Stimulated activated CD8-positive, alpha-beta memory T cell treated with anti-CD3 and anti-CD28 coated beads, Interleukin-2, amount 100 ng/mL, for 48 hours (primary cell): ENCODE results near the gene ERP27.

Experiments used
- DNase-seq, 2 donors: peaks; one replicate each; pipeline ENCODE4 v3.0.0-alpha.2; 2020; ENCODE audit warnings: low read depth in 2 of 2

Gene ERP27

GRCh38 chr12:14938301-14938700, at the start of gene ERP27:
ERP27 (minus strand) TSS chr12:14938537; CDS start chr12:14938508, 29 bp downstream.
- DNase-seq, result no peak

- DNase-seq, result no peak
These were observed 49.7 kb upstream of the ERP27 start for GRCh38 chr12:14988035-14988434.

- no peak for DNase-seq
These were observed 48.1 kb upstream of the ERP27 start for GRCh38 chr12:14986449-14986848.

- no peak for DNase-seq
These were observed 46.5 kb upstream of the ERP27 start for GRCh38 chr12:14984766-14985285.

- DNase-seq, result no peak
These were observed 45.7 kb upstream of the ERP27 start for GRCh38 chr12:14984036-14984435.

GRCh38 chr12:14982991-14983390, 44.7 kb upstream of the ERP27 start:
- DNase-seq, result no peak

- no peak for DNase-seq
These were observed 44.2 kb upstream of the ERP27 start for GRCh38 chr12:14982562-14982961.

- DNase-seq, result no peak
These were observed 42.7 kb upstream of the ERP27 start for GRCh38 chr12:14981049-14981448.

- DNase-seq, result no peak
These were observed 41.1 kb upstream of the ERP27 start for GRCh38 chr12:14979468-14979867.

- no peak for DNase-seq
These were observed 38.3 kb upstream of the ERP27 start for GRCh38 chr12:14976658-14977057.

GRCh38 chr12:14975457-14975856, 37.1 kb upstream of the ERP27 start:
- no peak for DNase-seq

GRCh38 chr12:14974633-14975032, 36.3 kb upstream of the ERP27 start:
- DNase-seq, result no peak

GRCh38 chr12:14972816-14973215, 34.5 kb upstream of the ERP27 start, which contains the start of gene PDE6H:
PDE6H (plus strand) TSS chr12:14973042; CDS start chr12:14978013, 4,971 bp downstream.
- no peak for DNase-seq

GRCh38 chr12:14970473-14970872, 32.1 kb upstream of the ERP27 start:
- no peak for DNase-seq

GRCh38 chr12:14968478-14968877, 30.1 kb upstream of the ERP27 start:
- DNase-seq, result no peak

- DNase-seq, result no peak
These were observed 26.9 kb upstream of the ERP27 start for GRCh38 chr12:14965221-14965620.

- DNase-seq, result no peak
These were observed 26.1 kb upstream of the ERP27 start for GRCh38 chr12:14964406-14964805.

GRCh38 chr12:14963520-14963919, 25.2 kb upstream of the ERP27 start:
- DNase-seq, result no peak

GRCh38 chr12:14962797-14963196, 24.5 kb upstream of the ERP27 start:
- DNase-seq, result no peak

- DNase-seq, result no peak
These were observed 23.8 kb upstream of the ERP27 start for GRCh38 chr12:14962153-14962539.

GRCh38 chr12:14961466-14962152, 23.3 kb upstream of the ERP27 start, which contains the start of gene ARHGDIB:
ARHGDIB (minus strand) TSS chr12:14961601; CDS start chr12:14950712, 10,889 bp downstream.
- peak in 1 of 2 donors; percentile 33 for DNase-seq

GRCh38 chr12:14960548-14961465, 22.5 kb upstream of the ERP27 start:
- no peak for DNase-seq
